Psoas muscle (tissue), 8 donors: Measurements from ENCODE around the gene LTBP4. TPM values are rescaled to one million over a fixed set of nuclear protein-coding genes. Genes with fewer than 3 reads are reported as not detected.
A peak's percentile ranks its signal among the peaks of the same experiment; 100 is the strongest.

Experiments used
- ATAC-seq, 4 donors: fragments of 200-7000 bp; cut with Tn5 transposase; one replicate each; pipeline ENCODE4 v1.9.1; 2020; ENCODE audit warnings: moderate library complexity in 3 of 4, mild to moderate bottlenecking in 2 of 4
- DNase-seq, 2 donors: peaks; one replicate each; pipeline ENCODE4 v3.0.0-alpha.2; 2020
- H3K27ac ChIP-seq: fragments of 200-600 bp; one replicate; pipeline ENCODE4 v1.8.0; 2022
- H3K27me3 ChIP-seq, 3 donors: fragments of 200-600 bp in 1 of 3; one replicate each; pipeline versions ENCODE4 v1.6.1 to v1.8.0; 2013 to 2022; ENCODE audit warnings: low read length in 2 of 3, mild to moderate bottlenecking in 2 of 3, moderate library complexity in 1 of 3; ENCODE audit not compliant: insufficient read depth in 3 of 3
- H3K36me3 ChIP-seq, 2 donors: fragments of 200-600 bp in 1 of 2; one replicate each; pipeline versions ENCODE4 v1.6.1 to v1.8.0; 2013 to 2022; ENCODE audit warnings: low read depth in 1 of 2, mild to moderate bottlenecking in 1 of 2, moderate library complexity in 1 of 2; ENCODE audit not compliant: insufficient read depth in 1 of 2
- H3K4me1 ChIP-seq: fragments of 200-600 bp; one replicate; pipeline ENCODE4 v1.8.0; 2022
- H3K4me3 ChIP-seq: fragments of 200-600 bp; one replicate; pipeline ENCODE4 v1.8.0; 2022; ENCODE audit warnings: mild to moderate bottlenecking
- H3K9me3 ChIP-seq: fragments of 200-600 bp; one replicate; pipeline ENCODE4 v1.8.0; 2022
- WGBS, 3 donors: extraction: QIAGEN DNeasy Blood & Tissue Kit; methylation state at CpG; one replicate each; pipeline versions ENCODE4 v1.1.6 to v1.1.7; 2013; 5-methylcytosine and 5-hydroxymethylcytosine counted together
- intact Hi-C, 2 donors: fragments of 100-400 bp; cut with DNase I; formaldehyde crosslinking; loops; one replicate each; pipeline versions ENCODE4 v1.11.0 to v1.14.2; 2022
- polyA plus RNA-seq, 3 donors: library from polyadenylated mRNA; stranded (reverse); fragments of 200-250 nt; gene quantifications; one replicate each; pipeline ENCODE4 v1.2.3, GENCODE V29; 2013
- total RNA-seq, 4 donors: library from RNA; stranded (reverse); fragmentation: NEBNext Ultra II Directional in 2 of 4; extraction: Animal tissue kit (Norgen Biotek cat#: 25700) in 2 of 4; gene quantifications; one replicate each; pipeline versions ENCODE4 v1.2.1 to v1.2.4, GENCODE V29; 2021 to 2023
- TF ChIP-seq, protein P1 (sequence below): fragments of 200-600 bp; IDR thresholded peaks from one replicate; pipeline ENCODE4 v1.8.0; 2022; ENCODE audit warnings: antibody characterized with exemption
- donor health status: healthy with polysubstance abuse.
- donor health status: DM: no; HTN: no; CAD: no; lungs with moderate emphysema.
- donor health status: Bipolar disorder and iron deficiency.
- donor health status: healthy.
- donor health status: DM: yes; HTN: yes; CAD: no.
- donor health status: DM: no; HTN: no; CAD: no.
- donor health status: DM: no; HTN: no; CAD: no.
- donor health status: DM: yes; HTN: yes; CAD: no.

Gene LTBP4
- total and polyA plus RNA-seq, 7 donors = 16.0 to 55.8 (median 24.1) TPM

DNA sequence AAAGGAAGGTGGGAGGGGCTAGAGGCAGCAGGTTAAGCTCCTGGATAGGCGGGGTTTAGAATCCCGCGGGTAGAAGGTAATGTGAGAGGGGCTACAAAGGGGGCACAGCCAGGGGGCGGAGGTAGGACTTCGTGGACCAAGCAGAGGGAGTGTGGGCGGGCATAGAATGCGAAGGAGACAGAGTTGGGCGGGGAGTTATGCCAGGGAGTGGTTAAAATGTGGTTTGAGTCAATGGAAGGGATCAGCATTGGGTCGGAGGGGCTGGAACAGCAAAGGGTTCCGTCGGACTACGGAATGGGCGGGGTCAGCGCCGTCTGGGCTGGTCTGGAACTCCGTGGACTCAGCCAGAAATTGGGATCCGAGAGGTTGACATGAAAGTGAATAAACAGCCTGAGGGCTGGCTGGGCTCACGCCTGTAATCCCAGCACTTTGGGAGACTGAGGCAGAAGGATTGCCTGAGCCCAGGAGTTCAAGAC, 3.0 kb downstream of the LTBP4 start:
- peaks cover 45% of the 10 kb centered on the region for H3K4me1 ChIP-seq
- H3K4me3 ChIP-seq = peak overlapping the region; percentile 67
- WGBS, 3 donors = 7 to 8% (median 7%) methylated on average over 18 of the region's 18 CpGs
- DNase-seq (no peak), ATAC-seq (no peak)
- peak overlapping the region; percentile 60 for H3K27ac ChIP-seq
- TF ChIP-seq, protein P1, sequence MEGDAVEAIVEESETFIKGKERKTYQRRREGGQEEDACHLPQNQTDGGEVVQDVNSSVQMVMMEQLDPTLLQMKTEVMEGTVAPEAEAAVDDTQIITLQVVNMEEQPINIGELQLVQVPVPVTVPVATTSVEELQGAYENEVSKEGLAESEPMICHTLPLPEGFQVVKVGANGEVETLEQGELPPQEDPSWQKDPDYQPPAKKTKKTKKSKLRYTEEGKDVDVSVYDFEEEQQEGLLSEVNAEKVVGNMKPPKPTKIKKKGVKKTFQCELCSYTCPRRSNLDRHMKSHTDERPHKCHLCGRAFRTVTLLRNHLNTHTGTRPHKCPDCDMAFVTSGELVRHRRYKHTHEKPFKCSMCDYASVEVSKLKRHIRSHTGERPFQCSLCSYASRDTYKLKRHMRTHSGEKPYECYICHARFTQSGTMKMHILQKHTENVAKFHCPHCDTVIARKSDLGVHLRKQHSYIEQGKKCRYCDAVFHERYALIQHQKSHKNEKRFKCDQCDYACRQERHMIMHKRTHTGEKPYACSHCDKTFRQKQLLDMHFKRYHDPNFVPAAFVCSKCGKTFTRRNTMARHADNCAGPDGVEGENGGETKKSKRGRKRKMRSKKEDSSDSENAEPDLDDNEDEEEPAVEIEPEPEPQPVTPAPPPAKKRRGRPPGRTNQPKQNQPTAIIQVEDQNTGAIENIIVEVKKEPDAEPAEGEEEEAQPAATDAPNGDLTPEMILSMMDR = no peak
- no peaks in the 10 kb centered on the region for H3K36me3 ChIP-seq
- no peaks in the 10 kb centered on the region for H3K9me3 ChIP-seq
- H3K27me3 ChIP-seq = peaks cover 0 to 22% (median 10%) of the 10 kb centered on the region in 3 donors
- intact Hi-C loops = loop anchor here in 1 of 2 donors (2.0 to 5.0 kb wide), 2 partner anchors 31 to 77 kb away; no protein-coding TSS in a partner anchor

DNA sequence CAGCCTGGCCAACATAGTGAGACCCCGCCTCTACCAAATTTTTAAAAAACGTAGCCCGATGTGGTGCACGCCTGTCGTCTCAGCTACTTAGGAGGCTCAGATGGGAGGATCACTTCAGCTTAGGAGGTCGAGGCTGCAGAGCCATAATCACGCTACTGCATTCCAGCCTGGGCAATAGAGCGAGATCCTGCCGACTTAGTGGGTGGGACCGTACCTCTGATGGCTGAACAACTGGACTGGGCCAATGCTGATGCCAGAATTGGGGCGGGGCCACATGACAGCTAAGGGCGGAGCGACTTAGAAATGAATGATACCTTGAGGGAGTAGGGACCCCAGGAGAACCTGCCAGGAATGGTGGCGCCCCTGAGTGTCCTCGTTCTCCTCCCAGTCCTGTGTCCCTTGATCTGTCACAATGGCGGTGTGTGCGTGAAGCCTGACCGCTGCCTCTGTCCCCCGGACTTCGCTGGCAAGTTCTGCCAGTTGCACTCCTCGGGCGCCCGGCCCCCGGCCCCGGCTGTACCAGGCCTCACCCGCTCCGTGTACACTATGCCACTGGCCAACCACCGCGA, 3.6 kb downstream of the LTBP4 start:
- Histone ChIP-seq H3K27ac (peak overlapping the region; percentile 76), H3K27me3 (peaks cover 0 to 17% (median 8%) of the 10 kb centered on the region in 3 donors), H3K9me3 (no peaks in the 10 kb centered on the region), H3K36me3 (no peaks in the 10 kb centered on the region), H3K4me1 (peaks cover 45% of the 10 kb centered on the region), H3K4me3 (peak overlapping the region; percentile 67)
- TF ChIP-seq, protein P1 = no peak
- ATAC-seq (peak in 1 of 4 donors; percentile 1), DNase-seq (no peak)
- intact Hi-C loops = loop anchor here in 1 of 2 donors (2.0 to 5.0 kb wide), 2 partner anchors 30 to 77 kb away; no protein-coding TSS in a partner anchor
- 28 to 40% (median 31%) methylated on average over 22 to 29 of the region's 29 CpGs for WGBS, 3 donors

DNA sequence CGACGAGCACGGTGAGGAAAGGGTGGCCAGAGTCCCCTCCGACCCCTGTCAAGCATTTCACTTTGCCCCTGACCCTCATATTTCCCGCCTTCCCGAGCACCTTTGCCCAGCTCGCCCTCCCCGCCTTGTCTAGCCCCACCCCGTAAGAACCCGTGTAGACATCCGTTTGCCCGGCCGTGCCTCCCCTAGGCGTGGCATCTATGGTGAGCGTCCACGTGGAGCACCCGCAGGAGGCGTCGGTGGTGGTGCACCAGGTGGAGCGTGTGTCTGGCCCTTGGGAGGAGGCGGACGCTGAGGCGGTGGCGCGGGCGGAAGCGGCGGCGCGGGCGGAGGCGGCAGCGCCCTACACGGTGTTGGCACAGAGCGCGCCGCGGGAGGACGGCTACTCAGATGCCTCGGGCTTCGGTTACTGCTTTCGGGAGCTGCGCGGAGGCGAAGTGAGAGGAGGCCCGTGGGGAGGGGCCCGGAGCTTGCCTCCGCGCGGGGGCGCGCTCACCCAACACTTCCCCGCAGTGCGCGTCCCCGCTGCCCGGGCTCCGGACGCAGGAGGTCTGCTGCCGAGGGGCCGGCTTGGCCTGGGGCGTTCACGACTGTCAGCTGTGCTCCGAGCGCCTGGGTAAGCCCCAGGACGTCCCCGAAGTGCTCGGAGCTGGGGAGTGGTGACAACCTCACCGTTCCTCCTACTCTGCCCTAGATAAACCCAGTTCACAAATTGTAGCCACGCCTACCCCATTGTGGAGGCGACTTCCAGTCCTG, 4.2 kb downstream of the LTBP4 start:
- DNase-seq (peak; percentile 72 to 86), ATAC-seq (peak; percentile 52 to 59 (median 56))
- TF ChIP-seq, protein P1 = peak; percentile 4
- Histone ChIP-seq H3K27me3 (peaks cover 0 to 11% (median 3%) of the 10 kb centered on the region in 3 donors), H3K9me3 (no peaks in the 10 kb centered on the region), H3K4me3 (peak overlapping the region; percentile 67), H3K36me3 (no peaks in the 10 kb centered on the region), H3K27ac (peak overlapping the region; percentile 76), H3K4me1 (peaks cover 44% of the 10 kb centered on the region)
- intact Hi-C loops = loop anchor here in 1 of 2 donors (2.0 kb wide), 1 partner anchor 29 kb away; no protein-coding TSS in a partner anchor
- WGBS, 3 donors = 2% methylated on average over 55 to 71 of the region's 71 CpGs

DNA sequence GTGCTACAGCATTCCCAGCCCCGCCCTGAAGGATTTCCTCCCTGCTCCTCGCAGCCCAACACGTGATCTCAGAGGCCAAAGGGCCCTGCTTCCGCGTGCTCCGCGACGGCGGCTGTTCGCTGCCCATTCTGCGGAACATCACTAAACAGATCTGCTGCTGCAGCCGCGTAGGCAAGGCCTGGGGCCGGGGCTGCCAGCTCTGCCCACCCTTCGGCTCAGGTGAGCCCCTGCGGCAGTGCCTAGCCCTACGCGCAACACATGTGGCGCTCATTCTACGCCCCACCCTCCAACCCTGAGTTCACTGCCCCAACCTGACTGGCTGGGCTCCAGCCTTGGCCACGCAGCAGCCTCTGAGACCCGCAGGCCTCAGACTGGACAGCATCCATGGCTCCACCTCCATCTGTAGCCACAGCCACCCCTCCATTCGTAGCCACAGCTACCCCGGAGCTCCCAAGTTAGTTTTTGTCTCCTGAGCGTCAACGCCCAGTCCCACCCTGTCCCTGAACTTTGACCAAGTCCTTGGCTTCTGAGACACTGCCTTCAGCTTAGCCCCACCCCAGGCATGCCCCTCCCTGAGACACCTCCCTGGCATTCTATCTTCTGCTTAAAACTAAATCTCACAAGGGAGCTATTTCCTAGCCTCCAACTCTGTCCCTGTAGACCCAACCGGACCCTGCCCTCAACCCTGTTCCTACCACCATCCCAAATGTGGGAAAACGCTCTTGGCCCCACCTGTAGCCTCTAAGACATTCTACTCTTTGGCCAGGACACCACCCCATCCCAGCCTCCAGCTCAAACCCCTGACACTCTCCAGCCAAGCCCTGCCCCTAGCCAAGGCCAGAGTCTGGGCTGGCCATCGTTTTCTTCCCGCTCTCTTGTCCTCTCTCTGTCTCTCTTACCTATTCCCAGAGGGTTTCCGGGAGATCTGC, 6.4 kb downstream of the LTBP4 start:
- intact Hi-C loops = no loop called here
- peaks cover 38% of the 10 kb centered on the region for H3K4me1 ChIP-seq
- H3K4me3 ChIP-seq = no peak overlapping the region
- TF ChIP-seq, protein P1 = no peak
- DNase-seq (no peak), ATAC-seq (no peak)
- WGBS, 3 donors = 68 to 72% (median 70%) methylated on average over 31 of the region's 31 CpGs
- no peaks in the 10 kb centered on the region for H3K36me3 ChIP-seq
- peaks cover 0 to 2% (median 0%) of the 10 kb centered on the region in 3 donors for H3K27me3 ChIP-seq
- no peaks in the 10 kb centered on the region for H3K9me3 ChIP-seq
- no peak overlapping the region for H3K27ac ChIP-seq
